A549 (cell line): Measurements from ENCODE around the gene TOGARAM1. TPM values are rescaled to one million over a fixed set of nuclear protein-coding genes. Genes with fewer than 3 reads are reported as not detected.

Experiments
- ATAC-seq, 2 experiments: fragments of 200-7000 bp in 1 of 2; fragments of >200 bp in 1 of 2; cut with Nextera tagmentation in 1 of 2; cut with Tn5 transposase in 1 of 2; 3 replicates each; pipeline versions ENCODE4 v1.8.0 to v1.9.1; 2018 to 2020; ENCODE audit warnings: mild to moderate bottlenecking in 1 of 2, moderate library complexity in 1 of 2
- CTCF ChIA-PET: fragments of 300-600 bp; sonication (Branson Sonifier 250); formaldehyde crosslinking; extraction: SDS; loops from one replicate; lab custom pipeline; 2021; ENCODE audit warnings: antibody characterized with exemption, inconsistent platforms; lab: Yijun Ruan, JAX
- POLR2A ChIA-PET: fragments of 350-600 bp; formaldehyde crosslinking; extraction: SDS; loops from one replicate; lab custom pipeline; 2021; ENCODE audit warnings: antibody characterized with exemption, inconsistent platforms; lab: Yijun Ruan, JAX
- DNase-seq, 2 experiments: peaks; one replicate each; pipeline versions ENCODE4 v3.0.0 to v3.0.0-alpha.2; 2011 to 2016; ENCODE audit warnings: low read depth in 1 of 2, low spot score in 1 of 2
- FAIRE-seq: peaks from 2 replicates; lab custom pipeline; 2011; peaks lifted over from hg19 to GRCh38; lab: Jason Lieb, UNC
- H3K27ac ChIP-seq, 2 experiments: fragments of >200 bp; sonication (Bioruptor Twin); formaldehyde crosslinking; 3 replicates each; pipeline ENCODE4 v1.5.1; 2016 to 2017
- H3K4me1 ChIP-seq: fragments of >200 bp; sonication (Bioruptor Twin); formaldehyde crosslinking; 3 replicates; pipeline ENCODE4 v1.6.1; 2016
- H3K4me2 ChIP-seq: fragments of >200 bp; sonication (Bioruptor Twin); formaldehyde crosslinking; 3 replicates; pipeline ENCODE4 v1.6.1; 2016
- H3K4me3 ChIP-seq: fragments of >200 bp; sonication (Bioruptor Twin); formaldehyde crosslinking; 3 replicates; pipeline ENCODE4 v1.5.1; 2016
- H3K9me3 ChIP-seq: fragments of >200 bp; sonication (Bioruptor Twin); formaldehyde crosslinking; 3 replicates; pipeline ENCODE4 v1.6.1; 2016
- CBX2 ChIP-seq: fragments of 200-600 bp; sonication (generic); IDR thresholded peaks from 2 replicates; pipeline ENCODE4 v1.6.1; 2016; ENCODE audit warnings: low read depth, mild to moderate bottlenecking, borderline replicate concordance
- CHD4 ChIP-seq: fragments of 200-600 bp; sonication (generic); IDR thresholded peaks from 2 replicates; pipeline ENCODE4 v1.6.1; 2016; ENCODE audit warnings: antibody characterized with exemption, mild to moderate bottlenecking, borderline replicate concordance
- FOSB ChIP-seq: fragments of 250-450 bp; sonication (Bioruptor Pico); IDR thresholded peaks from 2 replicates; pipeline ENCODE4 v1.5.0; 2020; ENCODE audit warnings: mild to moderate bottlenecking, moderate library complexity
- FOSL2 ChIP-seq, 2 experiments: fragments of 450-650 bp in 1 of 2; fragments of >200 bp in 1 of 2; sonication (Bioruptor Twin) in 1 of 2; formaldehyde crosslinking; IDR thresholded peaks; 2 replicates each; pipeline versions ENCODE4 v1.5.0 to v1.6.1; 2016 to 2020; ENCODE audit warnings: mild to moderate bottlenecking in 1 of 2, moderate library complexity in 1 of 2
- GATA3 ChIP-seq: IDR thresholded peaks from 2 replicates; pipeline ENCODE4 v1.6.1; 2012; ENCODE audit warnings: borderline replicate concordance
- HOXB13 ChIP-seq: fragments of 250-450 bp; sonication (Bioruptor Pico); IDR thresholded peaks from 2 replicates; pipeline ENCODE4 v1.5.0; 2020; ENCODE audit warnings: low read depth, mild to moderate bottlenecking, moderate library complexity
- HOXB5 ChIP-seq: fragments of 250-450 bp; sonication (Bioruptor Pico); IDR thresholded peaks from 2 replicates; pipeline ENCODE4 v1.5.0; 2020; ENCODE audit warnings: mild to moderate bottlenecking, moderate library complexity
- JUNB ChIP-seq: fragments of >200 bp; sonication (Bioruptor Twin); formaldehyde crosslinking; IDR thresholded peaks from 2 replicates; pipeline ENCODE4 v1.6.1; 2016
- KDM1A ChIP-seq: fragments of 200-600 bp; sonication (generic); IDR thresholded peaks from 2 replicates; pipeline ENCODE4 v1.6.1; 2016; ENCODE audit warnings: low read depth, mild to moderate bottlenecking
- KDM5A ChIP-seq: fragments of 200-600 bp; sonication (generic); IDR thresholded peaks from 2 replicates; pipeline ENCODE4 v1.6.1; 2016; ENCODE audit warnings: antibody characterized with exemption, mild to moderate bottlenecking
- NPAS2 ChIP-seq: fragments of 250-450 bp; sonication (Bioruptor Pico); IDR thresholded peaks from 2 replicates; pipeline ENCODE4 v1.8.0; 2022; ENCODE audit warnings: mild to moderate bottlenecking, moderate library complexity, borderline replicate concordance
- NR3C1 ChIP-seq: fragments of >200 bp; sonication (Bioruptor Twin); formaldehyde crosslinking; IDR thresholded peaks from 3 replicates; pipeline ENCODE4 v1.6.1; 2017
- POLR2AphosphoS2 ChIP-seq: conservative IDR thresholded peaks from 2 replicates; pipeline ENCODE4 v1.6.1; 2012; ENCODE audit warnings: low read length, improper control_type of control experiment, inconsistent platforms
- RARB ChIP-seq: fragments of 250-450 bp; sonication (Bioruptor Pico); IDR thresholded peaks from 2 replicates; pipeline ENCODE4 v1.8.0; 2021; ENCODE audit warnings: mild to moderate bottlenecking, moderate library complexity
- RCOR1 ChIP-seq: fragments of 150-350 bp; IDR thresholded peaks from 2 replicates; pipeline ENCODE4 v1.6.1; 2014; ENCODE audit warnings: antibody characterized with exemption, low read length, low read depth
- SMC3 ChIP-seq: fragments of >200 bp; sonication (Bioruptor Twin); formaldehyde crosslinking; IDR thresholded peaks from 3 replicates; pipeline ENCODE4 v1.6.1; 2018; ENCODE audit warnings: inconsistent platforms
- TP53 ChIP-seq: fragments of 250-450 bp; sonication (Bioruptor Pico); IDR thresholded peaks from 2 replicates; pipeline ENCODE4 v1.5.0; 2021; ENCODE audit warnings: mild to moderate bottlenecking, moderate library complexity
- ZFP36 ChIP-seq: fragments of 450-650 bp; IDR thresholded peaks from 2 replicates; pipeline ENCODE4 v1.6.1; 2014; ENCODE audit warnings: borderline replicate concordance; ENCODE audit not compliant: partially characterized antibody
- WGBS: methylation state at CpG from one replicate; pipeline ENCODE4 v1.1.6; 2017; ENCODE audit errors: missing lambda C conversion rate; 5-methylcytosine and 5-hydroxymethylcytosine counted together
- polyA plus RNA-seq, 4 experiments: library from polyadenylated mRNA; depleted of rRNA in 3 of 4; stranded (reverse); fragments of >200 nt; fragmentation: RNase III in 1 of 4; extraction: RNeasy Plus Mini Kit Qiagen cat#74134 plus additional on column Dnase treatment in 1 of 4; gene quantifications; 2 replicates in 3 of 4; 3 replicates in 1 of 4; pipeline ENCODE4 v1.2.3, GENCODE V29; 2011 to 2017
- TF ChIP-seq, protein P1 (sequence below): fragments of >200 bp; sonication (Bioruptor Twin); formaldehyde crosslinking; IDR thresholded peaks from 3 replicates; pipeline ENCODE4 v1.6.1; 2016
- TF ChIP-seq, protein P2 (sequence below): IDR thresholded peaks from 2 replicates; pipeline ENCODE4 v1.6.1; 2012
- TF ChIP-seq, protein P3 (sequence below): fragments of >200 bp; sonication (Bioruptor Twin); formaldehyde crosslinking; IDR thresholded peaks from 2 replicates; pipeline ENCODE4 v1.6.1; 2016

The TOGARAM1 gene
- polyA plus RNA-seq, 2 of the 4 experiments (the other 2 are of a cell fraction): 7.6 to 17.6 TPM

DNA sequence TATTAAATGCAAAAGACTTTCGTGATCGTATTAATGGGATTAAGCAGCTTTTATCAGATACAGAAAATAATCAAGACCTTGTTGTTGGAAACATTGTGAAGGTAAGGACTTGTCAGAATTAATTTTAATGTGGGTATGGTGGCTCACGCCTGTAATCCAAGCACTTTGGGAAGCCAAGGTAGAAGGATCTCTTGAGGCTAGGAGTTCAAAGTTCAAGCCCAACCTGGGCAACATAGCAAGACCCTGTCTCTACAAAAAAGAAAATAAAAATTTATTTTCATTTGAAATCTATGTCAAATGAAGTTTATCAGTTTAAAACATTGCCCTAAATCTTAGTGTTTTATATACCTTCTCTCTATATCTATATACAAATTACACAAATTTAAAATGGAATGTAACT, 104.7 kb downstream of the TOGARAM1 start:
- H3K27ac ChIP-seq: no peak overlapping the region
- no peaks in the 10 kb centered on the region for H3K4me1 ChIP-seq
- FAIRE-seq: no peak
- DNase-seq: no peak
- no peak overlapping the region for H3K4me2 ChIP-seq
- ChIA-PET POLR2A (no interaction called here), CTCF (interaction anchor here (0.7 to 1.0 kb wide), 2 partner anchors 14 to 202 kb away, joined by 3 to 4 read pairs; no protein-coding TSS in a partner anchor)
- ATAC-seq: no peak
- WGBS: 94% methylated on average over 3 of the region's 3 CpGs
- H3K4me3 ChIP-seq: no peak overlapping the region
- H3K9me3 ChIP-seq: no peaks in the 10 kb centered on the region
- TF ChIP-seq NPAS2 (CRISPR knock-in tag): no peak
- no peak for TF ChIP-seq HOXB13 (CRISPR knock-in tag)
- TF ChIP-seq, protein P1, sequence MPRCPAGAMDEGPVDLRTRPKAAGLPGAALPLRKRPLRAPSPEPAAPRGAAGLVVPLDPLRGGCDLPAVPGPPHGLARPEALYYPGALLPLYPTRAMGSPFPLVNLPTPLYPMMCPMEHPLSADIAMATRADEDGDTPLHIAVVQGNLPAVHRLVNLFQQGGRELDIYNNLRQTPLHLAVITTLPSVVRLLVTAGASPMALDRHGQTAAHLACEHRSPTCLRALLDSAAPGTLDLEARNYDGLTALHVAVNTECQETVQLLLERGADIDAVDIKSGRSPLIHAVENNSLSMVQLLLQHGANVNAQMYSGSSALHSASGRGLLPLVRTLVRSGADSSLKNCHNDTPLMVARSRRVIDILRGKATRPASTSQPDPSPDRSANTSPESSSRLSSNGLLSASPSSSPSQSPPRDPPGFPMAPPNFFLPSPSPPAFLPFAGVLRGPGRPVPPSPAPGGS: no peak
- TF ChIP-seq GATA3: no peak
- TF ChIP-seq RARB (CRISPR knock-in tag): no peak
- TF ChIP-seq KDM5A: no peak
- no peak for TF ChIP-seq HOXB5 (CRISPR knock-in tag)
- TF ChIP-seq FOSB (CRISPR knock-in tag): no peak
- no peak for TF ChIP-seq CBX2
- TF ChIP-seq, protein P2, sequence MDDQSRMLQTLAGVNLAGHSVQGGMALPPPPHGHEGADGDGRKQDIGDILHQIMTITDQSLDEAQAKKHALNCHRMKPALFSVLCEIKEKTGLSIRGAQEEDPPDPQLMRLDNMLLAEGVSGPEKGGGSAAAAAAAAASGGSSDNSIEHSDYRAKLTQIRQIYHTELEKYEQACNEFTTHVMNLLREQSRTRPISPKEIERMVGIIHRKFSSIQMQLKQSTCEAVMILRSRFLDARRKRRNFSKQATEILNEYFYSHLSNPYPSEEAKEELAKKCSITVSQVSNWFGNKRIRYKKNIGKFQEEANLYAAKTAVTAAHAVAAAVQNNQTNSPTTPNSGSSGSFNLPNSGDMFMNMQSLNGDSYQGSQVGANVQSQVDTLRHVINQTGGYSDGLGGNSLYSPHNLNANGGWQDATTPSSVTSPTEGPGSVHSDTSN: no peak
- no peak for TF ChIP-seq SMC3
- TF ChIP-seq KDM1A: no peak
- TF ChIP-seq JUNB: no peak
- TF ChIP-seq RCOR1: no peak
- no peak for TF ChIP-seq NR3C1
- TF ChIP-seq POLR2AphosphoS2: no peak
- TF ChIP-seq ZFP36: no peak
- TF ChIP-seq, protein P3, sequence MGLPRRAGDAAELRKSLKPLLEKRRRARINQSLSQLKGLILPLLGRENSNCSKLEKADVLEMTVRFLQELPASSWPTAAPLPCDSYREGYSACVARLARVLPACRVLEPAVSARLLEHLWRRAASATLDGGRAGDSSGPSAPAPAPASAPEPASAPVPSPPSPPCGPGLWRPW: no peak

DNA sequence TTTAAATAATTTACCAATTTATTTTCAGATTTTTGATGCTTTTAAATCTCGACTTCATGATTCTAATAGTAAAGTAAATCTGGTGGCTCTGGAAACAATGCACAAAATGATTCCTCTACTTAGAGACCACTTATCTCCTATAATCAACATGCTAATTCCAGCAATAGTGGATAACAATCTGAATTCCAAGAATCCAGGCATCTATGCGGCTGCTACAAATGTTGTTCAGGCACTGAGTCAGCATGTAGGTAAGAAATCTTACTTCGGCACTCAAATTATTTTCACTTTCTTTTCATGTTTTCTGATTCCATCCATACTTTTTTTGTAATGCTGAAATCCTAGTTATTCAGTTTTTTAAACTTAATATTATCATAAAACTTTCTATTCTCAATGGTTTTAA, 106.4 kb downstream of the TOGARAM1 start:
- WGBS: 92% methylated on average over 3 of the region's 3 CpGs
- no peak overlapping the region for H3K27ac ChIP-seq
- H3K4me2 ChIP-seq: no peak overlapping the region
- ATAC-seq (no peak), FAIRE-seq (no peak), DNase-seq (no peak)
- CTCF ChIA-PET: no interaction called here
- POLR2A ChIA-PET: no interaction called here
- H3K4me1 ChIP-seq: no peaks in the 10 kb centered on the region
- no peak overlapping the region for H3K4me3 ChIP-seq
- H3K9me3 ChIP-seq: no peaks in the 10 kb centered on the region
- TF ChIP-seq, protein P2: no peak

DNA sequence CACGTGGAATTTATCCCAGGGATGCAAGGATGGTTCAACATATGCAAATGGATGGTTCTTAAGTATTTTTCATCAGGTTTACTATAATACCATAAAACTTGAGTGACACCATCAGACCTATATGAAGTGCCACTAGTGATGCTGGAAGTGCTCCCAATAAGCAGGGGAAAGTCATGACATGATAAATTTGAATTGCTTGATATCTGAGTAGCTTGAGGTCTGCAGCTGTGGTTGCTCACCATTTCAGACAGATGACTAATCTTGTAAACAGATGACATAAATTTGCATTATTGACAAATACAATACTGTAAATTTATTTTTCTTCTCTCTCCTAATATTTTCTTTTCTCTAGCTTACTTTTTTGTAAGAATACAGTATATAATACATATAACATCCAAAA, 108.2 kb downstream of the TOGARAM1 start:
- no peak for ATAC-seq
- H3K9me3 ChIP-seq: no peaks in the 10 kb centered on the region
- 94% methylated on average over 1 of the region's 1 CpG for WGBS
- DNase-seq: peak in 1 of 2 experiments; percentile 17
- CTCF ChIA-PET: no interaction called here
- TF ChIP-seq TP53 (no peak), FOSL2 (IDR thresholded peaks at IDR 0.05) (no peak), FOSL2 (CRISPR knock-in tag; IDR thresholded peaks at IDR 0.05) (peak; percentile 15; the same call in 1 of the 2 replicates), CHD4 (no peak)
- TF ChIP-seq, protein P1: no peak
- H3K27ac ChIP-seq: no peak overlapping the region
- H3K4me3 ChIP-seq: no peak overlapping the region
- peak; percentile 28 for FAIRE-seq
- no peaks in the 10 kb centered on the region for H3K4me1 ChIP-seq
- POLR2A ChIA-PET: no interaction called here
- no peak overlapping the region for H3K4me2 ChIP-seq
